Endothelial cell of umbilical vein (primary cell): ENCODE results near the gene GPR108.

Source experiments
- JUN ChIP-seq: IDR thresholded peaks from 2 replicates; pipeline ENCODE4 v1.6.1; 2011; ENCODE audit warnings: borderline replicate concordance, low read depth; ENCODE audit not compliant: insufficient read length, insufficient read depth
- TF ChIP-seq, protein P1 (sequence below), 2 donors: IDR thresholded peaks; 1 replicate in 1 of 2; 2 replicates in 1 of 2; pipeline ENCODE4 v1.5.1; 2011; ENCODE audit warnings: low read length in 2 of 2, mild to moderate bottlenecking in 2 of 2, moderate library complexity in 2 of 2, control low read depth in 1 of 2, inconsistent platforms in 1 of 2, low read depth in 1 of 2; ENCODE audit not compliant: insufficient read depth in 1 of 2; ENCODE audit errors: extremely low read depth in 1 of 2

DNA sequence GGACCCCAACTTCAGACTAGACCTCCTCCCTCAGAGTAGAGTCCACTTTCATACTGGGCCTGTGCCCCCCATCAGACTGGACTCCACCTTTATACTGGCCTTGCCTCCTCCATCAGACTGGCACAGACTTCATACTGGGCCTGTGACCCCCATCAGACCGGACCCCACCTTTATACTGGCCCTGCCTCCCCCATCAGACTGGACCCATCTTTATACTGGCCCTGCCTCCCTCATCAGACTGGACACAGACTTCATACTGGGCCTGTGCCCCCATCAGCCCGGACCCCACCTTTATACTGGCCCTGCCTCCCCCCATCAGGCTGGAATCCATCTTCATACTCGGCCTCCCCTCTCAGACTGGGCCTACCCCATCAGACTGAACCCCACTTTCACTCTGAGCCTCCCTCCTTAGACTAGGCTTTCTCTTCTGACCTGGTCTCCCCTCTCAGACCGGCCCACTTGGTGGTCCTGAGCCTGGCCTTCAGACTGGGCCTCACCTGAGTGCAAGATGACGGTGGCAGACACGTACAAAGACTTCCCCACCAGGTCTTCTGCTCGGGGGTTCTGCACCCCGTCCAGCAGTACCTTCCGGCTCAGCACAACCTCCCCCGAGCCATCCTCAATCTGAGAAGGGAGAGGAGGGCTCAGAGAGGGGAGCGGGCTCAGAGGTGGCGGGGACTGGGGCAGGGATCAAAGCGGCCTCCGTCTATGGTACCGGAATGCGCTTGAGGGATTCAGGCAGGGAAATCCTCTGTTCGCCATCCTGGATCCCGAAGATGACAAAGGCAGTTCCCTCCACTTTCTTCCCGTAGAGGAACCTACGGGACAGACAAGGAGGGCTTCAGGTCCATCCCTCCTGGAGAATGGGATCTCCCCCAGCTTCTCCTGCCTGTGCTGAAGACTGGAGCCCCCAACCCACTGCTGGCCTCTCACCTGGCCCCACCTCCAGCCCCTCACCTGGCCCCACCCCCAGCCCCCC is 24.4 kb downstream of the GPR108 start:
- TF ChIP-seq, protein P1, sequence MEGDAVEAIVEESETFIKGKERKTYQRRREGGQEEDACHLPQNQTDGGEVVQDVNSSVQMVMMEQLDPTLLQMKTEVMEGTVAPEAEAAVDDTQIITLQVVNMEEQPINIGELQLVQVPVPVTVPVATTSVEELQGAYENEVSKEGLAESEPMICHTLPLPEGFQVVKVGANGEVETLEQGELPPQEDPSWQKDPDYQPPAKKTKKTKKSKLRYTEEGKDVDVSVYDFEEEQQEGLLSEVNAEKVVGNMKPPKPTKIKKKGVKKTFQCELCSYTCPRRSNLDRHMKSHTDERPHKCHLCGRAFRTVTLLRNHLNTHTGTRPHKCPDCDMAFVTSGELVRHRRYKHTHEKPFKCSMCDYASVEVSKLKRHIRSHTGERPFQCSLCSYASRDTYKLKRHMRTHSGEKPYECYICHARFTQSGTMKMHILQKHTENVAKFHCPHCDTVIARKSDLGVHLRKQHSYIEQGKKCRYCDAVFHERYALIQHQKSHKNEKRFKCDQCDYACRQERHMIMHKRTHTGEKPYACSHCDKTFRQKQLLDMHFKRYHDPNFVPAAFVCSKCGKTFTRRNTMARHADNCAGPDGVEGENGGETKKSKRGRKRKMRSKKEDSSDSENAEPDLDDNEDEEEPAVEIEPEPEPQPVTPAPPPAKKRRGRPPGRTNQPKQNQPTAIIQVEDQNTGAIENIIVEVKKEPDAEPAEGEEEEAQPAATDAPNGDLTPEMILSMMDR (IDR thresholded peaks at IDR 0.05; ENCODE audit: extremely low read depth in 1 of 2, insufficient read depth in 1 of 2, low read depth in 1 of 2, low read length in 2 of 2): no peak
- TF ChIP-seq JUN: no peak
